ENCODE data around the gene IRF7. TPM values are rescaled to one million over a fixed set of nuclear protein-coding genes. Genes with fewer than 3 reads are reported as not detected.

Gene IRF7
- total RNA-seq, 1 donor from 2014 or later, result 10.3 TPM

- peaks cover 12% of the 10 kb centered on the region for H3K4me1 ChIP-seq
- no peak overlapping the region for H3K4me3 ChIP-seq
- intact Hi-C loops (cut with micrococcal nuclease), result no loop called here
- no peaks in the 10 kb centered on the region for H3K9me3 ChIP-seq (replicated peaks)
- peaks cover 13% of the 10 kb centered on the region for H3K27me3 ChIP-seq (ENCODE audit: low read depth)
- no peak overlapping the region for H3K27ac ChIP-seq (replicated peaks)
- peaks cover 35% of the 10 kb centered on the region for H3K36me3 ChIP-seq
- no peak for TF ChIP-seq CTCF (IDR thresholded peaks at IDR 0.05; ENCODE audit: borderline replicate concordance)
- DNase-seq, result no peak
These were observed 28.3 kb upstream of the IRF7 start for GRCh38 chr11:643849-644738.

GRCh38 chr11:643366-643765 is 27.6 kb upstream of the IRF7 start:
- DNase-seq, result no peak
- Histone ChIP-seq H3K4me1 (peaks cover 19% of the 10 kb centered on the region), H3K36me3 (peaks cover 28% of the 10 kb centered on the region), H3K9me3 (replicated peaks) (no peaks in the 10 kb centered on the region), H3K4me3 (no peak overlapping the region), H3K27me3 (ENCODE audit: low read depth) (peaks cover 21% of the 10 kb centered on the region), H3K27ac (replicated peaks) (no peak overlapping the region)
- intact Hi-C loops (cut with micrococcal nuclease), result no loop called here
- no peak for TF ChIP-seq CTCF (IDR thresholded peaks at IDR 0.05; ENCODE audit: borderline replicate concordance)

- no peak for TF ChIP-seq CTCF (IDR thresholded peaks at IDR 0.05; ENCODE audit: borderline replicate concordance)
- intact Hi-C loops (cut with micrococcal nuclease), result no loop called here
These were observed 26.1 kb upstream of the IRF7 start for GRCh38 chr11:641806-642370.

GRCh38 chr11:640021-640706 is 24.4 kb upstream of the IRF7 start:
- intact Hi-C loops (cut with micrococcal nuclease), result no loop called here
- peaks cover 17% of the 10 kb centered on the region for H3K36me3 ChIP-seq
- H3K4me3 ChIP-seq, result no peak overlapping the region
- no peak for TF ChIP-seq CTCF (IDR thresholded peaks at IDR 0.05; ENCODE audit: borderline replicate concordance)
- H3K27ac ChIP-seq (replicated peaks), result no peak overlapping the region
- peaks cover 41% of the 10 kb centered on the region for H3K4me1 ChIP-seq
- DNase-seq, result no peak
- peaks cover 49% of the 10 kb centered on the region for H3K27me3 ChIP-seq (ENCODE audit: low read depth)
- H3K9me3 ChIP-seq (replicated peaks), result no peaks in the 10 kb centered on the region

More at GRCh38 chr11:641806-642370, 26.1 kb upstream of the IRF7 start:
- DNase-seq, result no peak
- no peak overlapping the region for H3K4me3 ChIP-seq
- H3K36me3 ChIP-seq, result peaks cover 21% of the 10 kb centered on the region
- H3K27me3 ChIP-seq (ENCODE audit: low read depth), result peaks cover 35% of the 10 kb centered on the region
- H3K9me3 ChIP-seq (replicated peaks), result no peaks in the 10 kb centered on the region
- peaks cover 34% of the 10 kb centered on the region for H3K4me1 ChIP-seq
- H3K27ac ChIP-seq (replicated peaks), result no peak overlapping the region

- Histone ChIP-seq H3K27me3 (ENCODE audit: low read depth) (peaks cover 49% of the 10 kb centered on the region), H3K4me3 (peak overlapping the region; percentile 17), H3K9me3 (replicated peaks) (no peaks in the 10 kb centered on the region), H3K36me3 (peaks cover 14% of the 10 kb centered on the region), H3K27ac (replicated peaks) (no peak overlapping the region), H3K4me1 (peaks cover 41% of the 10 kb centered on the region)
- no peak for TF ChIP-seq CTCF (IDR thresholded peaks at IDR 0.05; ENCODE audit: borderline replicate concordance)
- no peak for DNase-seq
- intact Hi-C loops (cut with micrococcal nuclease), result no loop called here
These were observed 23.7 kb upstream of the IRF7 start for GRCh38 chr11:639332-639955.
